MCF 10A (cell line): ENCODE results near the gene GMPR2. TPM values are rescaled to one million over a fixed set of nuclear protein-coding genes. Genes with fewer than 3 reads are reported as not detected.

ENCODE experiments used
- BruUV-seq: library from RNA; stranded (reverse); fragments of 400-500 nt; replicated peaks from 2 replicates; lab custom pipeline; 2021; lab: Mats Ljungman, UMichigan
- CTCF ChIA-PET: fragments of 300-600 bp; sonication (Branson Sonifier 250); formaldehyde crosslinking; extraction: SDS; loops from one replicate; lab custom pipeline; 2021; ENCODE audit warnings: antibody characterized with exemption, inconsistent platforms; lab: Yijun Ruan, JAX
- POLR2A ChIA-PET: fragments of 300-600, 350-650 bp; sonication (Branson Sonifier 250); formaldehyde crosslinking; extraction: SDS; loops from one replicate; lab custom pipeline; 2020; ENCODE audit warnings: antibody characterized with exemption, inconsistent platforms; lab: Yijun Ruan, JAX
- DNase-seq: peaks from one replicate; pipeline ENCODE4 v3.0.0-alpha.2; 2018; ENCODE audit not compliant: unreplicated experiment
- H3K27ac Mint-ChIP-seq: one replicate; pipeline ENCODE4 v1.8.0; 2022; ENCODE audit warnings: mild to moderate bottlenecking, low read depth, mixed read lengths; ENCODE audit not compliant: unreplicated experiment
- H3K27me3 Mint-ChIP-seq: one replicate; pipeline ENCODE4 v1.8.0; 2022; ENCODE audit warnings: mixed read lengths; ENCODE audit not compliant: insufficient read depth, unreplicated experiment
- H3K36me3 Mint-ChIP-seq: one replicate; pipeline ENCODE4 v1.8.0; 2022; ENCODE audit warnings: mild to moderate bottlenecking, moderate library complexity, mixed read lengths; ENCODE audit not compliant: insufficient read depth, unreplicated experiment
- H3K4me1 Mint-ChIP-seq: one replicate; pipeline ENCODE4 v1.8.0; 2022; ENCODE audit warnings: mixed read lengths; ENCODE audit not compliant: insufficient read depth, unreplicated experiment
- H3K4me3 Mint-ChIP-seq: one replicate; pipeline ENCODE4 v1.8.0; 2022; ENCODE audit warnings: mild to moderate bottlenecking, moderate library complexity, mixed read lengths; ENCODE audit not compliant: unreplicated experiment
- H3K9me3 Mint-ChIP-seq: one replicate; pipeline ENCODE4 v1.8.0; 2022; ENCODE audit warnings: mixed read lengths; ENCODE audit not compliant: unreplicated experiment
- CTCF ChIP-seq: fragments of 200-600 bp; IDR thresholded peaks from one replicate; pipeline ENCODE4 v1.8.0; 2022; ENCODE audit warnings: antibody characterized with exemption, mild to moderate bottlenecking; ENCODE audit not compliant: unreplicated experiment
- intact Hi-C: fragments of 100-400 bp; cut with micrococcal nuclease; formaldehyde crosslinking; loops from 2 replicates; pipeline ENCODE4 v1.14.1; 2022
- total RNA-seq: library from RNA; stranded (reverse); gene quantifications from 2 replicates; pipeline ENCODE4 v1.2.3, GENCODE V29; 2022

The GMPR2 gene
- total RNA-seq, 1 experiment from 2014 or later = 77.3 TPM

GRCh38 chr14:24282736-24283135, 50.0 kb downstream of the GMPR2 start:
- no peak for DNase-seq
- intact Hi-C loops = no loop called here
- no peak for TF ChIP-seq CTCF
- CTCF ChIA-PET = interaction anchor here (0.8 to 7.7 kb wide), 6 partner anchors 9 to 40 kb away, joined by 3 to 131 read pairs (median 13); partner anchors contain the start of genes CIDEB, DHRS1, NOP9 and RABGGTA
- Mint-ChIP-seq H3K9me3 (peaks cover 7% of the 10 kb centered on the region), H3K27me3 (no peaks in the 10 kb centered on the region), H3K4me3 (no peak overlapping the region), H3K27ac (no peak overlapping the region), H3K4me1 (peaks cover 42% of the 10 kb centered on the region), H3K36me3 (no peaks in the 10 kb centered on the region)
- POLR2A ChIA-PET = interaction anchor here (0.5 to 9.2 kb wide), 9 partner anchors 9 to 142 kb away, joined by 3 to 115 read pairs (median 6); partner anchors contain the start of genes CIDEB, DHRS1, NOP9 and RABGGTA
- BruUV-seq = no TSS peak

GRCh38 chr14:24283796-24284460, 51.2 kb downstream of the GMPR2 start:
- no peaks in the 10 kb centered on the region for H3K27me3 Mint-ChIP-seq
- DNase-seq = no peak
- ChIA-PET CTCF (interaction anchor here (0.6 to 7.7 kb wide), 11 partner anchors 9 to 721 kb away, joined by 3 to 131 read pairs (median 10); partner anchors contain the start of genes CIDEB, DHRS1, NOP9 and RABGGTA), POLR2A (interaction anchor here (0.6 to 9.2 kb wide), 12 partner anchors 8 to 143 kb away, joined by 3 to 115 read pairs (median 6); partner anchors contain the start of genes CHMP4A, DHRS1, LTB4R2 and NOP9)
- H3K4me1 Mint-ChIP-seq = peaks cover 34% of the 10 kb centered on the region
- H3K4me3 Mint-ChIP-seq = no peak overlapping the region
- H3K36me3 Mint-ChIP-seq = peaks cover 2% of the 10 kb centered on the region
- intact Hi-C loops = no loop called here
- H3K27ac Mint-ChIP-seq = no peak overlapping the region
- BruUV-seq = no TSS peak
- TF ChIP-seq CTCF = no peak
- H3K9me3 Mint-ChIP-seq = no peaks in the 10 kb centered on the region

DNA sequence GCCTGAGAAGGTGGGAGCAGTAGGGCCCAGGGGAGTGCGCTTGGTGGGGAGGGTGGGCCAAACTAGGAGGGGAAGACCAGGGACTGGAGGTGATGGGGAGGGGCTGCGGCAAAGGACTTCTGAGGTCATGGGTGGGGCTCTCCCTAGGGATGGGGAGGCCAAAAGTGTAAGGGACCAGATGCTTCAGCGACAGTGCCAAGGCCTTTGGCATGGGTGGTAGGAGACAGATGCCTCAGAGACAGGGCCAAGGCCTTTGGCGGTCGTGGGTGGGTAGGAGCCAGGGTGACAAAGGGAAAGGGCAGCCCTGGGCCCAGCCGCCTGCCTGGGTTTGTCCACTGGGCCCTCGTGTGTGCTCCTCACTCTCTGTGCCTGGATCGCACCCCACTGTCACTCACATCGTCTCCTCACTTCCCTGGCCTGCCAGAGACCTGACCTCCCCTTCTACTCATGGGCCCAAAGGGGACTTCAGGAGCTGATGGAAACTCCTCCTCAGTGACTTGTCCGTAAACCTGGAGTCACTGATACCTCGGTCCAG, 51.8 kb downstream of the GMPR2 start:
- Mint-ChIP-seq H3K27me3 (no peaks in the 10 kb centered on the region), H3K4me1 (peaks cover 27% of the 10 kb centered on the region), H3K27ac (no peak overlapping the region), H3K4me3 (no peak overlapping the region), H3K36me3 (peaks cover 4% of the 10 kb centered on the region), H3K9me3 (no peaks in the 10 kb centered on the region)
- DNase-seq = no peak
- intact Hi-C loops = no loop called here
- CTCF ChIA-PET = interaction anchor here (0.9 to 7.7 kb wide), 9 partner anchors 9 to 722 kb away, joined by 3 to 131 read pairs (median 10); partner anchors contain the start of genes CIDEB, DHRS1, NOP9 and RABGGTA
- BruUV-seq = no TSS peak
- no peak for TF ChIP-seq CTCF
- POLR2A ChIA-PET = interaction anchor here (0.6 to 9.2 kb wide), 10 partner anchors 7 to 144 kb away, joined by 3 to 115 read pairs (median 10); partner anchors contain the start of genes CHMP4A, DHRS1, LTB4R2 and NOP9

- Mint-ChIP-seq H3K4me1 (peaks cover 24% of the 10 kb centered on the region), H3K9me3 (no peaks in the 10 kb centered on the region)
- DNase-seq = no peak
Observed at GRCh38 chr14:24285351-24285750, 52.6 kb downstream of the GMPR2 start.

More at GRCh38 chr14:24285351-24285750, 52.6 kb downstream of the GMPR2 start:
- Mint-ChIP-seq H3K27me3 (no peaks in the 10 kb centered on the region), H3K27ac (no peak overlapping the region), H3K36me3 (peaks cover 4% of the 10 kb centered on the region), H3K4me3 (no peak overlapping the region)
- ChIA-PET CTCF (interaction anchor here (1.5 to 7.7 kb wide), 5 partner anchors 11 to 43 kb away, joined by 3 to 131 read pairs (median 19); partner anchors contain the start of genes CIDEB, DHRS1, NOP9 and TINF2), POLR2A (interaction anchor here (1.6 to 9.2 kb wide), 3 partner anchors 12 to 14 kb away, joined by 6 to 115 read pairs (median 13); partner anchors contain the start of genes DHRS1, NOP9 and RABGGTA)
- TF ChIP-seq CTCF = no peak
- no TSS peak for BruUV-seq
- intact Hi-C loops = no loop called here
